ENCODE measurements around the gene SDK1. TPM values are rescaled to one million over a fixed set of nuclear protein-coding genes. Genes with fewer than 3 reads are reported as not detected.

Gene SDK1
- total RNA-seq, 1 donor from 2014 or later: 4.3 TPM

GRCh38 chr7:3399858-3400257 is 98.8 kb downstream of the SDK1 start:
- peak; percentile 58 for DNase-seq (ENCODE audit: low spot score)
- Mint-ChIP-seq H3K4me3 (ENCODE audit: unreplicated experiment) (no peak overlapping the region), H3K36me3 (ENCODE audit: low read depth, unreplicated experiment) (no peaks in the 10 kb centered on the region), H3K27me3 (ENCODE audit: unreplicated experiment) (no peaks in the 10 kb centered on the region), H3K27ac (ENCODE audit: unreplicated experiment) (no peak overlapping the region), H3K4me1 (ENCODE audit: unreplicated experiment) (no peaks in the 10 kb centered on the region), H3K9me3 (ENCODE audit: unreplicated experiment) (no peaks in the 10 kb centered on the region)
- TF ChIP-seq CTCF (IDR thresholded peaks at IDR 0.05; ENCODE audit: unreplicated experiment): peak; percentile 40

DNA sequence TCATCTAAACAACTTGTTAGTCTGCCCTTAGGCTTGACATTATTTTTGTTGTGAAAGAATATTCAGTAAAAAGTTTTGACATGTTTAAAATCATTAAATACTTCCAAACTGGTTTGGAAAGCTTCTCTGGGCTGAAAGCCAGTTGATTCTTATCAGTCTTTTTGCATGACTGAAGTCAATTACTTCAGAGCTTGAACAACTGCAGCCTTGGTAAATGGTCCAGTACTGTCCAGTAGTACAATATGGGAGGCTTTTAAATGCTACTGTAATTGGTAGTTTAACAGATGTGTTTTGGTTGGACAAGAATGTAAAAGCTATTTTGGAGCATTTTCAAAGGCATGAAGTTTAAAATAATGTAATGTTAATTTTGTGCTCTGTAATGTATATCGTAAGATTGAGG is 103.4 kb downstream of the SDK1 start:
- Mint-ChIP-seq H3K9me3 (ENCODE audit: unreplicated experiment) (no peaks in the 10 kb centered on the region), H3K27ac (ENCODE audit: unreplicated experiment) (no peak overlapping the region), H3K4me1 (ENCODE audit: unreplicated experiment) (no peaks in the 10 kb centered on the region), H3K27me3 (ENCODE audit: unreplicated experiment) (no peaks in the 10 kb centered on the region), H3K4me3 (ENCODE audit: unreplicated experiment) (no peak overlapping the region), H3K36me3 (ENCODE audit: low read depth, unreplicated experiment) (no peaks in the 10 kb centered on the region)
- no peak for DNase-seq (ENCODE audit: low spot score)
- TF ChIP-seq CTCF (IDR thresholded peaks at IDR 0.05; ENCODE audit: unreplicated experiment): no peak

DNA sequence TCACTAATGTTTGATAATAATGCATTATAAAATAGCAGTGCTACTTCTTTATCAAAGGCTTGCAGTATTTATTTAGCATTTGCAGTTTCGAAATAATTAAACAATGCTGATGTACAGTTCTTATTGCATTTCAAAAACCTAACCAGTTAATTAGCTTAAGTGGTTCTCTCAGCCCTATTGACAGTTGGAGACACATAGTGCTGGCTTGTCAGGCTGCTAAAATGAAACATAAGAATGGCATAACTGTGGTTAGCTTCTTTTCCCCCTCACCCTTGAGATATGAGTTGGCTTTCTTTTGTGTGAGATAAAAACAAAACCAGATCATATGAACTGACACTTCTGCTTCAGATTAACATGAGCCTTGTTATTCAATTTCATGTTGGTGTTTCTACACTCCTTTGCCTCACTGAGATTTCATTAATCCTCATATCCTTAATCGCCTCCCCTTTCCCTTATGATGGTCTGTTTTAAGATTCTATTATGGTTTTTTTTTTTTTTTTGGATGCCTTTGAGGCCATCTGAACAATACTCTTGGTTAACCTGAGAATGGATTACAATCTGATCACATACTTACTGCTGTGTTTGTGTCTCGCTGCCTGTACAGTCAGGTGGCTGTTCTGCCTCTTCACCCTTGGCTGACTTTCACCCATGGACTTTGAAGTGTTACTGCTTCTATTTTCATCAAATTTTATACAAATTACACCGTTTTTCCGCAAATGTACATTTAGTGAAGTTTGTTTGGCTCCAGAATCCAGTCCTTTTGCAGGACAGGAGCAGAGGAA is 108.0 kb downstream of the SDK1 start:
- Mint-ChIP-seq H3K27me3 (ENCODE audit: unreplicated experiment) (no peaks in the 10 kb centered on the region), H3K4me3 (ENCODE audit: unreplicated experiment) (no peak overlapping the region), H3K4me1 (ENCODE audit: unreplicated experiment) (no peaks in the 10 kb centered on the region), H3K36me3 (ENCODE audit: low read depth, unreplicated experiment) (no peaks in the 10 kb centered on the region), H3K27ac (ENCODE audit: unreplicated experiment) (no peak overlapping the region), H3K9me3 (ENCODE audit: unreplicated experiment) (no peaks in the 10 kb centered on the region)
- DNase-seq (ENCODE audit: low spot score): no peak
- TF ChIP-seq CTCF (IDR thresholded peaks at IDR 0.05; ENCODE audit: unreplicated experiment): no peak

DNA sequence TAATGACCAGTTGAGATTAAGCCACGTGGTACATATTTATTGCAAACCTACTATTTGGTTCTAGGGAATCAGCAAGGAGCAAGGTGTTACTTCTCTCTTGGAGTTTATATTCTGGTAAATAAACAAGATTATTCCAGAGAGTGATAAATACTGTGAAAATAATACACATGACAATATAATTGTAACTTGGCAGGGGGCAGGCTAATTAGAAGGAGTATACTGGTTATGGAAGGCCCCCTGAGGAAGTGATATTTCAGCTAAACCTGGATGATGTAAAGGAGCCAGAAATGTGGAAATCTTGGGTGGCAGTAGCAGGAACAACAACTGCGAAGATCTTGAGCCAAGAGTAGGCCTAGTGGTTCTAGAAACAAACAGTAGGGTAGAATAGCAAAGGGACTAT is 111.8 kb downstream of the SDK1 start:
- H3K4me1 Mint-ChIP-seq (ENCODE audit: unreplicated experiment): no peaks in the 10 kb centered on the region

More for the DNA sequence above, 111.8 kb downstream of the SDK1 start:
- TF ChIP-seq CTCF (IDR thresholded peaks at IDR 0.05; ENCODE audit: unreplicated experiment): no peak
- Mint-ChIP-seq H3K9me3 (ENCODE audit: unreplicated experiment) (no peaks in the 10 kb centered on the region), H3K36me3 (ENCODE audit: low read depth, unreplicated experiment) (no peaks in the 10 kb centered on the region), H3K4me3 (ENCODE audit: unreplicated experiment) (no peak overlapping the region), H3K27ac (ENCODE audit: unreplicated experiment) (no peak overlapping the region), H3K27me3 (ENCODE audit: unreplicated experiment) (no peaks in the 10 kb centered on the region)
- no peak for DNase-seq (ENCODE audit: low spot score)

Measured in endothelial cell (in vitro differentiated cells).